Melanocyte of skin (primary cell): ENCODE data around the gene BEST4. TPM values are rescaled to one million over a fixed set of nuclear protein-coding genes. Genes with fewer than 3 reads are reported as not detected.

Experiments
- small RNA-seq, 2 donors: library from RNA; depleted of rRNA; stranded (forward); fragments of <200 nt; gene quantifications; one replicate each; pipeline ENCODE3, GENCODE V24; 2012
- total RNA-seq, 2 donors: library from RNA; depleted of rRNA; stranded (reverse); fragments of >200 nt; gene quantifications; 2 replicates each; pipeline ENCODE4 v1.2.3, GENCODE V29; 2012

Gene BEST4
- total RNA-seq, result under 1 TPM in 1 of 2 donors, not detected in 1; under 0.01 TPM

GRCh38 chr1:44788120-44788860 lies at the start of gene BEST4:
Gene BEST4 (minus strand): TSS chr1:44788170. CDS start chr1:44787705, 465 bp downstream.

GRCh38 chr1:44808063-44808937 lies 20.3 kb upstream of the BEST4 start, which contains the start of gene BTBD19:
Gene BTBD19 (plus strand): TSS chr1:44808523. CDS start chr1:44808821, 298 bp downstream.

GRCh38 chr1:44806704-44807363 lies 18.9 kb upstream of the BEST4 start, which contains the start of gene DYNLT4:
Gene DYNLT4 (minus strand): TSS chr1:44807351. CDS start chr1:44806668, 683 bp downstream.

GRCh38 chr1:44799770-44800584 lies 12.0 kb upstream of the BEST4 start, which contains the start of gene PLK3:
Gene PLK3 (plus strand): TSS chr1:44800377. CDS start chr1:44800464, 87 bp downstream.

GRCh38 chr1:44775078-44775929 lies 12.7 kb downstream of the BEST4 start, which contains the start of gene RPS8:
Gene RPS8 (plus strand): TSS chr1:44775540. CDS start chr1:44775597, 57 bp downstream.

GRCh38 chr1:44739307-44740178 lies 48.4 kb downstream of the BEST4 start, which contains the start of gene KIF2C:
Gene KIF2C (plus strand): TSS chr1:44739837. CDS start chr1:44739933, 96 bp downstream.

Small RNA genes within 50 kb of the gene (small RNA-seq; reads per million reads assigned to genes)
- gene SNORD38A (801 to 993 reads per million in 2 donors), gene SNORD38B (0 reads per million in 2 donors), gene SNORD46 (39.2 to 46.8 reads per million in 2 donors), gene SNORD55 (0 reads per million in 2 donors)

Other genes starting within 250 kb of the BEST4 start
- 10 to 100 TPM; 12.7 to 15.8 TPM for gene TMEM53, start 113.7 kb downstream of the BEST4 start, total RNA-seq
- gene ARMH1, start 113.5 kb downstream of the BEST4 start, total RNA-seq, result 1 to 10 TPM in 1 of 2 donors, not detected in 1; 2.8 TPM
- gene RNU5D-1, start 57.0 kb downstream of the BEST4 start, total RNA-seq, result not detected
- gene KIF2C, start 48.3 kb downstream of the BEST4 start, total RNA-seq, result 10 to 100 TPM; 25.1 to 61.6 TPM
- 100 to 1,000 TPM; 546 to 709 TPM for gene RPS8, start 12.6 kb downstream of the BEST4 start, total RNA-seq
- 10 to 100 TPM in 1 of 2 donors, 1 to 10 TPM in 1; 7.2 to 23.0 TPM for gene PLK3, start 12.2 kb upstream of the BEST4 start, total RNA-seq
- under 1 TPM in 1 of 2 donors, not detected in 1; 0.34 TPM for gene DYNLT4, start 19.2 kb upstream of the BEST4 start, total RNA-seq
- 1 to 10 TPM; 3.8 to 10.0 TPM for gene BTBD19, start 20.4 kb upstream of the BEST4 start, total RNA-seq
- gene PTCH2, start 55.1 kb upstream of the BEST4 start, total RNA-seq, result under 1 TPM; under 0.01 to 0.33 TPM
- 10 to 100 TPM; 27.9 to 44.6 TPM for gene EIF2B3, start 198.4 kb upstream of the BEST4 start, total RNA-seq
- 10 to 100 TPM; 40.6 to 42.0 TPM for gene HECTD3, start 223.2 kb upstream of the BEST4 start, total RNA-seq
- gene UROD, start 224.1 kb upstream of the BEST4 start, total RNA-seq, result 100 to 1,000 TPM; 131 to 137 TPM